ENCODE data around the gene TECPR1.

The TECPR1 gene

GRCh38 chr7:98251601-98252424 is at the start of gene TECPR1:
Gene TECPR1 (minus strand): TSS chr7:98252232. CDS start chr7:98246146, 6,086 bp downstream.
- peak; percentile 80 to 85 for DNase-seq

GRCh38 chr7:98300595-98301372 is 48.8 kb upstream of the TECPR1 start:
- no peak for DNase-seq

GRCh38 chr7:98297626-98298286 is 45.7 kb upstream of the TECPR1 start:
- no peak for DNase-seq

- DNase-seq: no peak
Observed at GRCh38 chr7:98296833-98297232, 44.8 kb upstream of the TECPR1 start.

GRCh38 chr7:98295467-98296192 is 43.6 kb upstream of the TECPR1 start:
- DNase-seq: no peak

- peak in 1 of 2 donors; percentile 22 for DNase-seq
Observed at GRCh38 chr7:98294798-98295382, 42.9 kb upstream of the TECPR1 start.

GRCh38 chr7:98294326-98294725 is 42.3 kb upstream of the TECPR1 start:
- DNase-seq: no peak

- DNase-seq: no peak
Observed at GRCh38 chr7:98293746-98294145, 41.7 kb upstream of the TECPR1 start.

- no peak for DNase-seq
Observed at GRCh38 chr7:98293265-98293664, 41.2 kb upstream of the TECPR1 start.

GRCh38 chr7:98291717-98292116 is 39.7 kb upstream of the TECPR1 start:
- no peak for DNase-seq

GRCh38 chr7:98289333-98289875 is 37.4 kb upstream of the TECPR1 start:
- no peak for DNase-seq

GRCh38 chr7:98288064-98288823 is 36.2 kb upstream of the TECPR1 start:
- no peak for DNase-seq

- no peak for DNase-seq
Observed at GRCh38 chr7:98287486-98287959, 35.5 kb upstream of the TECPR1 start.

GRCh38 chr7:98286701-98287485 is 34.9 kb upstream of the TECPR1 start:
- no peak for DNase-seq

- no peak for DNase-seq
Observed at GRCh38 chr7:98286093-98286539, 34.1 kb upstream of the TECPR1 start.

- no peak for DNase-seq
Observed at GRCh38 chr7:98285157-98286092, 33.4 kb upstream of the TECPR1 start.

- no peak for DNase-seq
Observed at GRCh38 chr7:98284335-98285036, 32.5 kb upstream of the TECPR1 start.

- no peak for DNase-seq
Observed at GRCh38 chr7:98283887-98284222, 31.8 kb upstream of the TECPR1 start.
